Esophagus muscularis mucosa (tissue), 4 donors: Measurements from ENCODE around the gene ABHD8. TPM values are rescaled to one million over a fixed set of nuclear protein-coding genes. Genes with fewer than 3 reads are reported as not detected.
A peak's percentile ranks its signal among the peaks of the same experiment; 100 is the strongest.

Source experiments
- DNase-seq: peaks from one replicate; pipeline ENCODE4 v3.0.0-alpha.2; 2017; ENCODE audit errors: extremely low spot score
- H3K27ac ChIP-seq, 4 donors: fragments of 200-600 bp; sonication (generic); replicated peaks in 1 of 4; 1 replicate in 3 of 4; 2 replicates in 1 of 4; pipeline ENCODE4 v1.5.1; 2016 to 2019; ENCODE audit warnings: mild to moderate bottlenecking in 1 of 4
- H3K27me3 ChIP-seq, 4 donors: fragments of 200-600 bp; sonication (generic); one replicate each; pipeline versions ENCODE4 v1.5.1 to v1.6.0; 2016 to 2019
- H3K36me3 ChIP-seq, 4 donors: fragments of 200-600 bp; sonication (generic); one replicate each; pipeline ENCODE4 v1.5.1; 2016 to 2019
- H3K4me1 ChIP-seq, 4 donors: fragments of 200-600 bp; sonication (generic); one replicate each; pipeline ENCODE4 v1.5.1; 2016 to 2019
- H3K4me3 ChIP-seq, 4 donors: fragments of 200-600 bp; sonication (generic); 1 replicate in 2 of 4; 2 replicates in 2 of 4; pipeline ENCODE4 v1.5.1; 2016 to 2019; ENCODE audit warnings: mild to moderate bottlenecking in 4 of 4, moderate library complexity in 1 of 4
- H3K9me3 ChIP-seq, 4 donors: fragments of 200-600 bp; sonication (generic); 1 replicate in 3 of 4; 2 replicates in 1 of 4; pipeline ENCODE4 v1.5.1; 2016 to 2019
- EP300 ChIP-seq: sonication (generic); formaldehyde crosslinking; IDR thresholded peaks from one replicate; pipeline ENCODE4 v1.6.1; 2017; ENCODE audit warnings: antibody characterized with exemption
- POLR2A ChIP-seq: fragments of 450-650 bp; IDR thresholded peaks from one replicate; pipeline ENCODE4 v1.6.1; 2017; ENCODE audit warnings: antibody characterized with exemption, moderate library complexity, mild to moderate bottlenecking, low read depth
- POLR2AphosphoS5 ChIP-seq, 2 donors: sonication (generic); formaldehyde crosslinking; IDR thresholded peaks; one replicate each; pipeline ENCODE4 v1.6.1; 2017; ENCODE audit warnings: antibody characterized with exemption in 2 of 2
- WGBS: methylation state at CpG from one replicate; pipeline ENCODE4 v1.1.5; 2018; 5-methylcytosine and 5-hydroxymethylcytosine counted together
- intact Hi-C: fragments of 100-400 bp; cut with DNase I; formaldehyde crosslinking; loops from one replicate; pipeline ENCODE4 v1.15.1; 2023
- total RNA-seq, 4 donors: library from RNA; depleted of rRNA; stranded (reverse); fragments of >200 nt; gene quantifications; one replicate each; pipeline versions ENCODE4 v1.1.0 to v1.2.1, GENCODE V29; 2016
- TF ChIP-seq, protein P1 (sequence below), 3 experiments: fragments of 200-600 bp in 2 of 3; fragments of 450-650 bp in 1 of 3; sonication (generic) in 2 of 3; IDR thresholded peaks; one replicate each; pipeline ENCODE4 v1.5.1; 2017 to 2019; ENCODE audit warnings: antibody characterized with exemption in 3 of 3, mild to moderate bottlenecking in 2 of 3, moderate library complexity in 1 of 3

The ABHD8 gene
- total RNA-seq, 4 donors from 2014 or later = 14.7 to 35.4 (median 28.1) TPM

GRCh38 chr19:17331045-17331558, 27.9 kb upstream of the ABHD8 start:
- H3K27ac ChIP-seq = no peak overlapping the region
- H3K4me1 ChIP-seq = peaks cover 23 to 69% (median 63%) of the 10 kb centered on the region in 4 donors
- WGBS = 91% methylated on average over 13 of the region's 13 CpGs
- H3K36me3 ChIP-seq = peaks cover 0 to 26% (median 10%) of the 10 kb centered on the region in 4 donors
- H3K4me3 ChIP-seq = no peak overlapping the region
- peaks cover 0 to 43% (median 2%) of the 10 kb centered on the region in 4 donors for H3K27me3 ChIP-seq
- no peak for DNase-seq
- no peaks in the 10 kb centered on the region for H3K9me3 ChIP-seq
- TF ChIP-seq POLR2A = no peak
- no peak for TF ChIP-seq EP300
- no peak for TF ChIP-seq POLR2AphosphoS5 (IDR thresholded peaks at IDR 0.05)
- TF ChIP-seq, protein P1, sequence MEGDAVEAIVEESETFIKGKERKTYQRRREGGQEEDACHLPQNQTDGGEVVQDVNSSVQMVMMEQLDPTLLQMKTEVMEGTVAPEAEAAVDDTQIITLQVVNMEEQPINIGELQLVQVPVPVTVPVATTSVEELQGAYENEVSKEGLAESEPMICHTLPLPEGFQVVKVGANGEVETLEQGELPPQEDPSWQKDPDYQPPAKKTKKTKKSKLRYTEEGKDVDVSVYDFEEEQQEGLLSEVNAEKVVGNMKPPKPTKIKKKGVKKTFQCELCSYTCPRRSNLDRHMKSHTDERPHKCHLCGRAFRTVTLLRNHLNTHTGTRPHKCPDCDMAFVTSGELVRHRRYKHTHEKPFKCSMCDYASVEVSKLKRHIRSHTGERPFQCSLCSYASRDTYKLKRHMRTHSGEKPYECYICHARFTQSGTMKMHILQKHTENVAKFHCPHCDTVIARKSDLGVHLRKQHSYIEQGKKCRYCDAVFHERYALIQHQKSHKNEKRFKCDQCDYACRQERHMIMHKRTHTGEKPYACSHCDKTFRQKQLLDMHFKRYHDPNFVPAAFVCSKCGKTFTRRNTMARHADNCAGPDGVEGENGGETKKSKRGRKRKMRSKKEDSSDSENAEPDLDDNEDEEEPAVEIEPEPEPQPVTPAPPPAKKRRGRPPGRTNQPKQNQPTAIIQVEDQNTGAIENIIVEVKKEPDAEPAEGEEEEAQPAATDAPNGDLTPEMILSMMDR (IDR thresholded peaks at IDR 0.05) = no peak
- intact Hi-C loops = no loop called here

DNA sequence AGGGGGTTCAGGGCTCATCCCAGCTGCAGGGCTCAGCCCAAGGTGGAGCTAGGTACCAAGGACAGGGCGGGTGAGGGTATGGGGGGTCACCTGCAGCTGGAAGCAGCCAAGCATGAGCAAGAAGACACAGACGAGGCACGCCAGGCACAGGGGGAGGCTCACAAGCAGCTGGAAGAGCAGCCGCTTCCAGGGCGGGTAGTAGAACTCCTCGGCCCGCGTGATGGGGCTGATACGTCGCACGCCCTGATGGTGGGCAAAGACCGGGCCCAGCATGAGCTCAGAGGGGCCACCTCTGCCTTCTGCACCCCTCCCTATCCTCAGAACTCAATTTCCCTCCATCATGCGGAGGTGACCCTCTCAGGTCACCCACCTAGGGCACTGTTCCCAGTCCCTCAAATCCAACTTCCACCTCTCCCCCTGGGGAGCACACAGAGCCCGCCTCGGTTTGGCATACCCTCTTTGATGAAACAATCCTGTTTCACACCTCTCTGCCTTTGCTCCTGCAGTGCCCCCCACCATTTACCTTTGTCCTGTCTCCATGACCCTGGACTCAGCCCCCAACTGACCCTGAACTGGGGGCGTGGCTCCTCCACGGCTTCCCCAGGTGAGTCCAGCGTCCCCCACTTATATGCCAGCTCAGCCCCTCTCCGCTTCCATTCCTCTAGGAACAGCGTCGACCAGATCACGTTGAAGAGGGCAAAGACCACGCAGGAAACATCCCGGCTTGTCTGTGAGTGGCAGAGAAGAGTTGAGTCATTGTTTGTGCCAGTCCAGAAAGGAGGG, 27.2 kb upstream of the ABHD8 start:
- no peak overlapping the region for H3K4me3 ChIP-seq
- peaks cover 16 to 69% (median 63%) of the 10 kb centered on the region in 4 donors for H3K4me1 ChIP-seq
- DNase-seq = no peak
- H3K9me3 ChIP-seq = no peaks in the 10 kb centered on the region
- no peak overlapping the region for H3K27ac ChIP-seq
- TF ChIP-seq POLR2A (no peak), POLR2AphosphoS5 (IDR thresholded peaks at IDR 0.05) (no peak), EP300 (no peak)
- TF ChIP-seq, protein P1 (IDR thresholded peaks at IDR 0.05) = no peak
- intact Hi-C loops = no loop called here
- H3K36me3 ChIP-seq = peaks cover 0 to 26% (median 10%) of the 10 kb centered on the region in 4 donors
- H3K27me3 ChIP-seq = peaks cover 0 to 43% (median 2%) of the 10 kb centered on the region in 4 donors
- 91% methylated on average over 19 of the region's 24 CpGs for WGBS

DNA sequence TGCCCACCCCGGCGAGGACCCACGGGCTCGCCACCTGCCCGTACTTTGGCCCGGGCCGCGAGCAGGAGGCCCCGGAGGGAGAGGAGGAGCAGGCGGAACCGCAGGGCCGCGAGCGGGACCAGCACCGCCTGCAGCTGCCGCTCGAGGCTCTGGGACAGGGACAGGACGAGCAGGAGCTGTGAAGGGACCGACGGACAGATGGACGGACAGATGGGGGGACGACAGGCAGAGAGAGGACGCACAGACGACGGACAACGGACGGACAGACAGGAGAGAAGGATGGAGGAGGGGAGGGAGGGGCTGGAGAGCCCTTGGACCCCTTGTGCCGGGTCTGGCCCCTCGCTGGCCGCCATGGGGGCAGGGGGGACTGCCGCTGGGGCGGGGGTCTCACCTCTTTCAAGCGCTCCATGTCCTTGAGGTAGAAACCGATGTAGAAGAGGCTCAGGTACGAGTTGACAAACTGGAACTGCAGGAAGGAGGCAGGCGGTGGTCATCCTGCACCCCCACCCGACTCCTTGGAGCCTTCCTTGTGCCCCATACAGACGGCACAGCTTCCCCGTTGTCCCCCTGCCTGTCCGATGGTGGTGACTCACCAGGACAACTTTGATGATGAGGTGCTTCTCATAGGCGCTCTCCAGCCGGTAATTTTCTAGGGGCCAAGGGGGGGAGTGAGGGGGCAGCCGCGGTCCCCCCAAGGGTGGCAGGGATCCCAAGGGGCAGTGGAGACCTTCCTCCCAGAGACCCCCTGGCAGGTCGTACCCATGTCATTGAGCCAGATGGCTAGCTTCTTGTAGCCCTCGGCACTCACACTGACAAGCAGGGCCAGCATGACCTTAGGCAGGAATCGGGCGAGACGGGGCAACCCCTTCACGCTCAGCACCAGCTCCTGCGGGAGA, 26.4 kb upstream of the ABHD8 start:
- TF ChIP-seq, protein P1 (IDR thresholded peaks at IDR 0.05) = no peak
- TF ChIP-seq POLR2A = no peak
- no peak for TF ChIP-seq EP300
- no peak for TF ChIP-seq POLR2AphosphoS5 (IDR thresholded peaks at IDR 0.05)
- WGBS = 75% methylated on average over 41 of the region's 51 CpGs

GRCh38 chr19:17328517-17329365, 25.5 kb upstream of the ABHD8 start:
- Histone ChIP-seq H3K4me3 (peak overlapping the region; percentile 42 to 53 (median 52)), H3K9me3 (no peaks in the 10 kb centered on the region), H3K27ac (peak overlapping the region; percentile 41 to 61 (median 48)), H3K36me3 (peaks cover 0 to 35% (median 18%) of the 10 kb centered on the region in 4 donors), H3K4me1 (peaks cover 9 to 70% (median 62%) of the 10 kb centered on the region in 4 donors), H3K27me3 (peaks cover 0 to 43% (median 2%) of the 10 kb centered on the region in 4 donors)
- DNase-seq = no peak
- TF ChIP-seq, protein P1 (IDR thresholded peaks at IDR 0.05) = no peak
- intact Hi-C loops = no loop called here
- 37% methylated on average over 30 of the region's 94 CpGs for WGBS

More for the DNA sequence above, 26.4 kb upstream of the ABHD8 start:
- intact Hi-C loops = no loop called here
- H3K4me1 ChIP-seq = peaks cover 11 to 70% (median 62%) of the 10 kb centered on the region in 4 donors
- H3K27me3 ChIP-seq = peaks cover 0 to 43% (median 2%) of the 10 kb centered on the region in 4 donors
- H3K36me3 ChIP-seq = peaks cover 0 to 32% (median 16%) of the 10 kb centered on the region in 4 donors
- H3K9me3 ChIP-seq = no peaks in the 10 kb centered on the region
- no peak overlapping the region for H3K27ac ChIP-seq
- H3K4me3 ChIP-seq = peak overlapping the region in 2 of 4 donors; percentile 52 to 53
- no peak for DNase-seq
